Suprapubic skin (tissue), 4 donors: ENCODE data around the gene ACAD10.

Source experiments
- POLR2A ChIP-seq, 2 donors: fragments of 450-650 bp; IDR thresholded peaks; one replicate each; pipeline ENCODE4 v1.6.1; 2017; ENCODE audit warnings: antibody characterized with exemption in 2 of 2, mild to moderate bottlenecking in 2 of 2, moderate library complexity in 2 of 2
- POLR2AphosphoS5 ChIP-seq, 3 donors: sonication (generic); formaldehyde crosslinking; IDR thresholded peaks; one replicate each; pipeline ENCODE4 v1.6.1; 2017; ENCODE audit warnings: antibody characterized with exemption in 3 of 3
- TF ChIP-seq, protein P1 (sequence below), 2 donors: fragments of 200-600 bp in 1 of 2; fragments of 450-650 bp in 1 of 2; sonication (generic) in 1 of 2; IDR thresholded peaks; one replicate each; pipeline ENCODE4 v1.5.1; 2016 to 2019; ENCODE audit warnings: antibody characterized with exemption in 2 of 2, mild to moderate bottlenecking in 1 of 2, moderate library complexity in 1 of 2

DNA sequence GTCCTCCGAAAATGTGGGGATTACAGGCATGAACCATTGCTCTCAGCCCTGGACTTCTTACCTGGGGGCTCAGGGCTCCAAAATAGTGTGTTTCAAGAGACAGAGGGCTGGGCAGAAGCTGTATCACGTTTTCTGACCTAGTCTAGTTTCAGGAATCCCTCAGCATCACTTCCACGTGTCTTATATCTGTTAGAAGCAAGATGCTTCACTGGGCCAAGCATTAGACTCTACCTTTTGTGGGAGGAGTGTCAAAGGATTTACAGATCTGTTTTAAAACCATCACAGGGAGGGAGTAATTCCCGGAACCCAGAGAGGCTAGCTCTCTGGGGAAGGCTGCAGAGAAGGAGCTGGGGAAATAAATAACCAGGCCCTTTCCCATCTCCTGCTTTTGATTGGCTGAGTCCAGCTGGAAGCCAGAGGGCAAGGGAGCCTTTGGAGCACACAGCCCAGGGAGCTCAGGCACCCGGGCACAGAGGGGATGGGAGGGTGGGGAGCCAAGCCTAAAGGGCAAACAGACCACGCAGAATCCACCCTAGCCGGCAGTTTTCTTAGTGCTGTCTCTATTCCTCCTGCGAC is 47.6 kb downstream of the ACAD10 start:
- TF ChIP-seq, protein P1, sequence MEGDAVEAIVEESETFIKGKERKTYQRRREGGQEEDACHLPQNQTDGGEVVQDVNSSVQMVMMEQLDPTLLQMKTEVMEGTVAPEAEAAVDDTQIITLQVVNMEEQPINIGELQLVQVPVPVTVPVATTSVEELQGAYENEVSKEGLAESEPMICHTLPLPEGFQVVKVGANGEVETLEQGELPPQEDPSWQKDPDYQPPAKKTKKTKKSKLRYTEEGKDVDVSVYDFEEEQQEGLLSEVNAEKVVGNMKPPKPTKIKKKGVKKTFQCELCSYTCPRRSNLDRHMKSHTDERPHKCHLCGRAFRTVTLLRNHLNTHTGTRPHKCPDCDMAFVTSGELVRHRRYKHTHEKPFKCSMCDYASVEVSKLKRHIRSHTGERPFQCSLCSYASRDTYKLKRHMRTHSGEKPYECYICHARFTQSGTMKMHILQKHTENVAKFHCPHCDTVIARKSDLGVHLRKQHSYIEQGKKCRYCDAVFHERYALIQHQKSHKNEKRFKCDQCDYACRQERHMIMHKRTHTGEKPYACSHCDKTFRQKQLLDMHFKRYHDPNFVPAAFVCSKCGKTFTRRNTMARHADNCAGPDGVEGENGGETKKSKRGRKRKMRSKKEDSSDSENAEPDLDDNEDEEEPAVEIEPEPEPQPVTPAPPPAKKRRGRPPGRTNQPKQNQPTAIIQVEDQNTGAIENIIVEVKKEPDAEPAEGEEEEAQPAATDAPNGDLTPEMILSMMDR (IDR thresholded peaks at IDR 0.05) = no peak
- TF ChIP-seq POLR2A (IDR thresholded peaks at IDR 0.05) = no peak
- TF ChIP-seq POLR2AphosphoS5 (IDR thresholded peaks at IDR 0.05) = no peak
